Left renal cortex interstitium (tissue), 4 donors: ENCODE results near the gene TOGARAM2. TPM values are rescaled to one million over a fixed set of nuclear protein-coding genes. Genes with fewer than 3 reads are reported as not detected.

ENCODE experiments used
- DNase-seq, 4 donors: peaks; one replicate each; pipeline ENCODE4 v3.0.0-alpha.2; 2013; ENCODE audit warnings: low read depth in 4 of 4, low spot score in 2 of 4, missing footprints in 1 of 4
- polyA plus RNA-seq, 4 donors: library from polyadenylated mRNA; unstranded; fragments of 120-200 nt; gene quantifications; one replicate each; pipeline ENCODE4 v1.2.1, GENCODE V29; 2013; ENCODE audit not compliant: insufficient read length in 4 of 4

Gene TOGARAM2
- polyA plus RNA-seq, 4 donors = 0.62 to 2.0 (median 1.2) TPM

GRCh38 chr2:29047083-29047845 is 66.2 kb downstream of the TOGARAM2 start:
- no peak for DNase-seq

GRCh38 chr2:29050591-29050990 is 69.5 kb downstream of the TOGARAM2 start:
- DNase-seq = no peak

- DNase-seq = no peak
Measured at GRCh38 chr2:29051730-29052129, 70.6 kb downstream of the TOGARAM2 start.

GRCh38 chr2:29052807-29053206 is 71.7 kb downstream of the TOGARAM2 start:
- no peak for DNase-seq

- DNase-seq = no peak
Measured at GRCh38 chr2:29053223-29053622, 72.1 kb downstream of the TOGARAM2 start.

- no peak for DNase-seq
Measured at GRCh38 chr2:29053670-29054400, 72.7 kb downstream of the TOGARAM2 start.

GRCh38 chr2:29054430-29054829 is 73.3 kb downstream of the TOGARAM2 start:
- no peak for DNase-seq

- no peak for DNase-seq
Measured at GRCh38 chr2:29055601-29056000, 74.5 kb downstream of the TOGARAM2 start.

GRCh38 chr2:29056452-29056851 is 75.4 kb downstream of the TOGARAM2 start:
- DNase-seq = no peak

GRCh38 chr2:29057006-29057405 is 75.9 kb downstream of the TOGARAM2 start:
- DNase-seq = no peak

GRCh38 chr2:29059624-29060023 is 78.5 kb downstream of the TOGARAM2 start:
- DNase-seq = no peak

- DNase-seq = no peak
Measured at GRCh38 chr2:29060441-29060840, 79.3 kb downstream of the TOGARAM2 start.

- no peak for DNase-seq
Measured at GRCh38 chr2:29061176-29061575, 80.1 kb downstream of the TOGARAM2 start.

GRCh38 chr2:29061616-29062015 is 80.5 kb downstream of the TOGARAM2 start:
- DNase-seq = no peak

- no peak for DNase-seq
Measured at GRCh38 chr2:29062371-29062770, 81.3 kb downstream of the TOGARAM2 start.

GRCh38 chr2:29063056-29063455 is 82.0 kb downstream of the TOGARAM2 start:
- DNase-seq = no peak

GRCh38 chr2:29063646-29064345 is 82.7 kb downstream of the TOGARAM2 start:
- no peak for DNase-seq

- DNase-seq = no peak
Measured at GRCh38 chr2:29064346-29064715, 83.2 kb downstream of the TOGARAM2 start.

GRCh38 chr2:29064746-29065067 is 83.6 kb downstream of the TOGARAM2 start:
- no peak for DNase-seq

- DNase-seq = no peak
Measured at GRCh38 chr2:29065068-29065811, 84.1 kb downstream of the TOGARAM2 start.

GRCh38 chr2:29066271-29066860 is 85.3 kb downstream of the TOGARAM2 start:
- no peak for DNase-seq
